Anterior cingulate cortex (tissue), 58 donors: ENCODE results near the gene SSU72.

Experiments used
- DNase-seq, 58 donors: peaks; one replicate each; lab custom pipeline; 2025; lab: John Stamatoyannopoulos, UW

SSU72 gene

DNA sequence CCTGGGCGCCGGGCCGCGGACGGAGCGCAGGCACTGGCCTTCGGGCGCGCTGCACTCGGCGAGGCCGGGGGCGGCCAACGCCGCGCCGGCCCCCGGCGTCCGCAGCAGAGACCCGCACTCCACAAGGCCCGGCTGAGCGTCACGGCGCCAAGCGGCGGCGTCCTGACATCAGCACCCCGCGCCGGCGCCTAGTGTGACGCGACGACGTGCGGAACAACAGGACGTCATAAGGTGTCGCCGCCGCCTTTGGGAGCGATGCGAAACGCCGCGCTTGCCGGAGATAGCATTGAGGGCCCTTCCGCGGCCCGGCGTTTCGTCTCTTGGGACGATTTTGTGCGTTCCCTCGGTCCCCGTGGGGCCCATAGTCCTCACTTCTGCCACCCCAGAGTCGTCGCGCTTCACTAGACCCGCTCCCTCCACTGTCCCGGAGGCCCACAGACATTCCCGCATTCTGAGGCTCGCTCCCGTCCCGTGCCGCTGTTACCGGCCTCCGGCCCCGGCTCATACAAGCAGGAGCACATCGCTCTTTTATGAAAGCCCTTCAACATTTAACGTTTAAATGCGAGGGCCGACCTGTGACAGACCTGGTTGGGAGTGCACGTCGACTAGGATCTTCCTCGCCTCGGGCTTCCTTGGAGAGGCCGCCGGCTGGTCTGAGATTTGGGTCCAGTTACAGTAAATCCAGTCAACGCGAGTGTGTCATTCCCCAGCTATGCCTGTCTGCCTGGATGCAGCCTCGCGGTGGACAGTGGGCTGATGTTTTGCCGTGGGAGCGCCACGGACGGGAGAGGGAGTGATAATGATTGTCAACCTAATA is at the start of gene SSU72:
Gene SSU72 (minus strand): TSS at position 143 of the 817 bp plus-strand sequence. CDS start 306 bp downstream, outside the sequence.
- peak in 57 of 58 donors; percentile 34 to 91 (median 82) for DNase-seq

DNA sequence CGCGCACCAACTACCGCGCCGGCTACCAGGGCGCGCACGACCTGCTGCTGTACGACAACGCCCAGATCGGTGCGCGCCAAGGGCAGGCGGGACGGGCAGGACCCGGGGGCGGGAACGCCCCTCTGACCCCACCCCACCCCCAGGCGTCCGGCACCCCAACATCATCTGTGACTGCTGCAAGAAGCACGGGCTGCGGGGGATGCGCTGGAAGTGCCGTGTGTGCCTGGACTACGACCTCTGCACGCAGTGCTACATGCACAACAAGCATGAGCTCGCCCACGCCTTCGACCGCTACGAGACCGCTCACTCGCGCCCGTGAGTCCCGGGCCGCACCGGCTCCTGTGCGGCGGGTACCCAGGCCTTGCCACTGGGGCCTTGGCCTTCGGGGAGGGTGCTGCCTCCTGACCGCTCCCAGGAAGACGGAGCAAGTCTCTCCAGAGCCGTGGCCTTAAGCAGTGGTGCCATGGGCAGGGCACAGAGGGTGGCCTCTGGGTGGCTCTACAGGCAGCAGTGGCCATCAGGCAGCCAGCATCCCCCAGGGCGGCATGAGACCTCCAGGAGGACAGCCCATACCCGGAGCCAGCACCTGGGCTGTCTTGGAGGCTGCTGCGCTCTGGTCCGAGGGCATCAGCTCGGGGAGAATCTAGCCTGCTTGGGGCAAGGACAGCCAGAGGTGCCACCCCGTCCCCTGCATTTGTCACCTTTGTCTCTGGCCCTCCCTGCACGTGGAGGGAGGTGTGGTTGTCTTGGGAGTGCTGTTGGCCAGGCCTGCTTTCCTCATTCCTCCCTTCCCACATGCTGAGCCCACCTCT is 49.2 kb upstream of the SSU72 start:
- DNase-seq: no peak

DNA sequence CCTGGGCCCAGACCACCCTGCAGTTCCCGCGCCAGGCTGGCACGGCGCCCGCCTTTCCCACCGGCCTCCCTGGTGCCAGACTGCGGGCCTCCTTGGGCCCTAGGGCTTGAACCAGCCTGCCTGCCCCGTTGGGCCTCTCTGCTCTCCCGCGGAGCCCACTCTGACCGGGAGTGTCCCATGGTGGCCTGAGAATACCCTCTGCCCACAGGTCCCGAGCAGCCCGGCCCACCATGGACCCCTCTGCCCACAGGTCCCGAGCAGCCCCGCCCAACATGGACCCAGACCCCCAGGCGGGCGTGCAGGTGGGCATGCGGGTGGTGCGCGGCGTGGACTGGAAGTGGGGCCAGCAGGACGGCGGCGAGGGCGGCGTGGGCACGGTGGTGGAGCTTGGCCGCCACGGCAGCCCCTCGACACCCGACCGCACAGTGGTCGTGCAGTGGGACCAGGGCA is 48.5 kb upstream of the SSU72 start:
- no peak for DNase-seq

DNA sequence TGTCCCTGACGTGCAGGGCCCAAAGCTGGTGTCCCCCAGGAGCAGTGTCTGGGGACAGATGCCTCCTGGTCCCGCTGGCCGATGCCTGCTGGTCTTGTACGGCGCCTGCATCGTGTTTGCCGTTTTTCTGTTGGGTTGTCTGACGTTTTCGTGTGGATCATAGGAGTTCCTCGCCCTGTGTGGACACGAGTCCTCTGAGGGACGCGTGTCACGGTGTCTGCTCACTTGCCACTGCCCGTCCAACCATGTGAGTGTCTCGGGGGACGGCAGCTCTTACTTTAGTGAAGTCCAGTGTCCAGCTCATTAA is 48.1 kb upstream of the SSU72 start:
- DNase-seq: no peak

DNA sequence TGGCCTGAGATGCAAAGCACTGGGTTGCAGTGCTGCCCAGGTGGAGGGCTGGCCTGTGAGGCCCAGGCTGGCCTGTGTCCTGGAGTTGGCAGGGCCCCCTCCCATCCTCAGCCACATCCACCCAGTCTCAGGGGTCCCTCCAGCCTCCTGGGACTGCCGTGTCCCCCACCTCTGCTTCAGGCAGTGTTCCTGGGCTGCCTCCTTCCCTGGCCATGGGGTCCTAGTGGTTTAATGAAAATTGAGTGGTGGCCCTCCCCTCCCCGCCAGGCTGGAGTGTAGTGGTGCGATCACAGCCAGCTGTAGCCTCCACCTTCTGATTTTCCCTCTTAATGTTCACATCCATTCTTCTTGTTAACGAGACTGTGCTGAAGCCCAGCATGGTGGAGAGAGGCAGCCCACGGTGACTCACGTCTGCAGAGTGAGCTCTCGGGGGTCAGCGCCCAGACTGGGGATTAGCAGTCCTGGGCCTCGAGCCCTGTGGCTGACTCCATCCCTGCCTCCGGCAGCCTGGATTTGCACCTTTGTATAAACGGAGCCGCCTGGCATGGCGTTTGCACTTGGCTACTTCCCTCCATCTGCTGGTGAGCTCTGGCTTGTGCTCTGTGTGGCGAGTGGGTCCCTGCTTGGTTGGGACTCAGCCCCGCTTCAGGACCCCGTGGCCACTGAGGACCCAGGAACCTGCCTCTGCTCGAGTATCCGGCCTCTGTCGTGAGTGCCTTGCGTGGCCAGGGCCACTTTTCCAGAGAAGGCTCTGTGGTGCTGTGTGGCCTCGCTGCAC is 47.5 kb upstream of the SSU72 start:
- no peak for DNase-seq

DNA sequence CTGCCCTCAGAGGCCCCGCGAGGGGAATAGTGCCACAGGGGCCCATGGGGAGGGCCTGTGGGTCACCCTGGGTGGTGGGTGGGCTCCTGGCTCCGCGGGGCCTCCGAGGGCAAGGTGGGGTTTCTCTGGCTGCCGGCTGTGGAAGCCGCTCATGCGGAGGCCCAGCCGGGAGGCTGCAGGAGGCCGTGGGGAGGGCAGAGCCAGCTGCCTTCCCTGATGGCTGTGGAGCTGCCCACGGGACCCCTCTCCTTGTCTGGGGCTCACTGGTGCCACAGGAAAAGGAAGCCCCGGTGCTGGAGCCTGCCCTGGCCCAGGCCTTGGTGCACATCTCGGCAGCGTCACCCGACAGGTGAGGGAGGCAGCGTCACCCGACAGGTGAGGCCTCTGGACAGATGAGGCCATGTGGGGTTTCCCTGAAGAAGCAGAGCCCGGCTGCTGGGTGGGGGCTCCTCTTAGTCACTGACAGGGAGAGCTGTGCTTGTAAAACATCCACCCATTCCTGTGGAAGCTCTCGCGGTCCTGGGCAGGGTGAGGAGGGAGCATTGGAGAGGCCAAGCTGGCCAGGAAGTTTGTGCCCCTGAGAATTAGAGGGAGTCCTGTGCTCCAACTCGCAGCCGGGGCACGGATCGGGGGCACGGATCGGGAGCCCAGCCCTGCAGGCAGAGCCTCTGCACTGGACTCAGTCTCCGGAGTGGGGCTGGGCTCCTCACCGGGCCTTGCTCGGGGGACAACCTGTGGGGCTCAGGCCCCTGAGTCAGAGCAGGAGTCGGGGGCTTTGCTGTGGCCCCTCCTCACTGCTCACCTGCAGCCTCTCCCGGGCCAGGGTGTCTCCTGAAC is 46.7 kb upstream of the SSU72 start:
- DNase-seq: no peak

DNA sequence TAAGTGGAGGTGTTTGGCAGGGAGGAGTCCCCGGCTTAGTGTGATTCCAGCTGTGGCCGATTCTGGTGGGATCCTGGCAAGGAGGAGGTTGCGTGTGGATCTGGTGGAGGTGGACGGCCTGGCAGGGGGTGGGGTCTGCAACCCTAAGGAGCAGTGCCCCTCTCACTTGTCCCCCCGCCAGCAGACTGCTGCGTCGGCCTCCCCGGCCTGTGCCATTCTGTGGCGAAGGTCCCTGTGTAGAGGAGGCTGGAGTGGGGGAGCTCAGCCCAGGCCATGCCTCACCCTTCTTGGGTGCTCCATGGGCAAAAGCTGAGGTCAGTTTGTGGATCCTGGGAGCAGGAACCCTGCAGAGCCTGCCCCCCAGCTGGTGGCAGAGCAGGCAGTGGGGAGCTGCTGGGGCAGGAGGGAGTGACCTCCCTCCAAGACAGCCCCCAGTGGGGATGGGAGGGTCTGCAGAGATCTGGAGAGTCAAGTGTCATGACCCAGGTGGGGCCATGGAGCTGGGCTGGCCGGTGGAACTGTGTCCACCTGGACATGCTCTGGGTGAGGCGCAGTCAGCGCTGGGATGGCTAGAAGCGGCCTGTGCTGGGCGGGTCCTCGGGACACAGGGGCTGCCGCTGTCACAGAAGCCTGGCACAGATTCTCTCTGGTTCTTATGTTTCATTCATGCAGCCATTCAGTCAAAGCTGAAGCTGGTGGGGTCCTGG is 45.9 kb upstream of the SSU72 start:
- DNase-seq: no peak

DNA sequence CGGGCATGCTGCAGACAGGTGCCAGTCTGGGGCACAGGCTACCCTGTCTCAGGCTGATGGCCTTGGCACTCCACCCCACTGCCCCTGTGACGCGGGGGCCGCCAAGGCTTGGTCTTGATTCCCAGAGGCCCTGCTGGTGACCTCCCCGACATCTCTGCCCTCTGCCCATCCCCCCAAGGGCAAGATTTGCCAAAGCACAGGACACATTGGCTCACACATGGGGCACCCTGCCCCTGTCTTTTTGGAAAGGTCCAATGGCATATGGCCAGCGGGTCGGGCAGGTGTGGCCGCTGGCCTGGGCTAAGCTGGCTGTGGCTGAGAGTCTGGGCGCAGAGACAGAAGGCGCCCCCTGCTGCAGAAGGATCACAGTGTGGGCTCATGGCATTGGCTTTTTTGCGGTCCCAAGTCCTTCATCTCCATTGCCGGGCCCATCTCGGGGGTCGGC is 45.3 kb upstream of the SSU72 start:
- no peak for DNase-seq

DNA sequence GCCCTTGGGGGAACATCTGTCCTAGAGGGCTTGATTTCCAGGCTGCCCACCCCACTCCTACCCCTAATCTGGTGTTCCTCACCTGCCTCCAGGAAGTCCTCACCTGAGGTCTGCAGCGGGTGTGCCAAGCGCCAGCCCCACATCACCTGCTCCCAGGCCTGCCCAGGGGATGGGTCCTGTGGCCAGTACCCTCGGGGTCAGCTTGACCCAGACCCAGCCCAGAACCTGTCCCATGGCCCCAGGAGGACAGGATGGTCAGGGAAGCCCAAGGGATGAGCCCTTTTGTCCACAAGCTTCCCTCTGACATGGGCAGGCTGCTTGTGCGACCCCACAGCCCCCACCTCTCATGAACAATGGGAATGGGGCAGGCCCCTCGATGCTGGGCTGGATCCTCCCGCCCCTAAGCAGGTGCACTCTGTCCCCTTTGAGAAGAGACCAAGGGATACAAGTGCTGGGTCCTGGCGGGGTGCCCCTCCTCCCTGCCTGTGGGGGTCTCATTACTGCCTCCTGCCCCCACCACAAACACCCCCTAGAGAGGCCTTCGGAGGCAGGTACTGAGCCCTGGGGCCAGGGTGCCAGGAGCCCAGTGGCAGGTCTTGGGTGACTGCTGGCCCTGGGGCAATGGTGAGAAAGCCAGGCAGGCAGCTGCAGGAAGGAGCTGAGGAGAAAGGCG is 43.9 kb upstream of the SSU72 start:
- no peak for DNase-seq

DNA sequence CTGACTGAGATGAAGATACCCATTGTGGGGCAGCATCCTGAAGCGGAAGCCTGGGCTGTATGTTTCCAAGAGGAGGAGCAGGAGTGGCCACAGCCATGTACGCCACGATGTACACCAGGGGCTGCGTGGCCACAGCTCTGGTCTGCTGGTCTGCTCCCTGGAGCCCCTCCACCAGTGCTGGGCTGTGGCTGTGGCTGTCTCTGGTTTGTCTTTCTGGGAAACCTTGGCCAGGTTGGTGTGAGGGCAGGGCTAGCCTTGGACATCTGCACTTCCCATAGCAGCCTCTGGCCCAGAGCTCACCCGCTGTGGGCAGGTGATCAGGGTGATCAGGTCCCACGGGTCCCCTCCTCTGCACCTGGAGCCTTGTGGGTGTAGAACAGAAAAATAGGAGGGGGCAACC is 43.3 kb upstream of the SSU72 start:
- no peak for DNase-seq

DNA sequence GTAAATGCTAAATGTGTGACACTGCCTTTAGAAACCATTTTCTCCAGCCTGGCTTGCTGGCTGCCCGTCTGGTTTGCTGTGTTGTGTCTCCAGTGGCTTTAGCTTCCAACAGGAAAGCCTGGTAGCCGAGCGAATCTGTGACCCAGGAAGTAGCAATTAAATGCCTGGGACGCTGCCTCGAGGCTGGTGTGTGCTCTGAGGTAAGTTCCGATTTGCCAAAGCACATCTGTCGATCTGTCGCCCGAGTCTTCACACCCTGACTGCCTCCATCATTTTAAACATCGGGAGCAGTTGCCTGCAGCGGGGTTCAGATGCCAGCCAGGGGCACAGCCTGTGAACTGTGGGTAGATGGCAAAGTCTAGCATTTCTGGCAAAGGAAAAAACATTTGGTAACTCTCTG is 42.9 kb upstream of the SSU72 start:
- DNase-seq: no peak

DNA sequence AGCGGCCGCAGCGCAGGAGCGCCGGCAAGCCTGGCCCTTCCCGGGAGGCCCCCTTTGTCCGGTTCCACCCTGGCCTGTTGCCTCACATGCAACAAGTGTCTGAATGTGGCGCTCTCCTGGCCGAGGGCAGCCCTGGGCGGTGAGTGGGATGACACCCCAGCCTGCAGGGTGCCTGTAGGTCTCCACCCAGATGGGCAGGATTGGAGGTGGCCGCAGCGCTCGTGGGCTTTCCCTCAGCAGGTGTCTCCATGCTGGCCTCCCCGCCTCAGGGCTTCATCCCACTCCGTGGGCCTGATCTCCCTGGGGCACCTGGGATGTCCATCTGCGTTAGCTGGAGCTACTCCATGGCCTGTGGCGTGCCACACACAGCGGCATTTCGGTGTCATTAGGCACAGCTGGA is 42.2 kb upstream of the SSU72 start:
- no peak for DNase-seq

DNA sequence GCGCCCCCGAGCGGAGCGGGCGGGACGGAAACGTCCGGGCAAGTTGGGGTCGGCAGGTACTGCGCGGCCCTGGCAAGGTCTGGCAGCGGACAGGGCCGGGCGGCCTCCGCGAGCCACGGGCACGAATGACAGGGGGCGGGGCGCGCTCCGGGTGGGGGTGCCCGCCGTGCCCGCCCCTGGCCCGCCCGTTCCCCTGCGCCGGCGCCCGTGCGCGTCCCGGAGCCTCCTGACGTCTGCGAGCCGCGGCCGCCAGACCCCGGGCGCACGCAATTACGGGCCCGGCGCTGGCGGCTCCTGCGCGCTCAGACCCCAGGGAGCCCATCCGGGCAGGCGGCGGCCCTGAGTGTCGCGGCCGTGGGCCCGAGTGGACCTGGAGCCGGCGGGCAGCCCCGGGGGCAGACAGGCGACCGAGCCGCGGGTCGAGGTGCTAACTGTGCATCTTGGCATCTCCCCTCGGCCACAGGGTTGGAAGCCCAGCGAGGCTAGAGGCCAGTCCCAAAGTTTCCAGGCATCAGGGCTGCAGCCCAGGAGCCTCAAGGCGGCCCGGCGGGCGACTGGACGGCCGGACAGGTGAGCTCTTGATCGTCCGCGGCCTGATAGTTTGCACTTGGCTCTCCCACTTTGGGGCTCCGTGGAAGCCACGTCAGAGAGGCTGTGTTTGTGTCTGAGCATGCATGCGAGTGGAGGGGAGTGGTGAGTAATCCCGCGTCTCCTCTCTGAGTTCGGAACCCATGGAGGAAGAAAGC is 41.6 kb upstream of the SSU72 start:
- peak in 7 of 58 donors; percentile 26 to 67 (median 44) for DNase-seq

DNA sequence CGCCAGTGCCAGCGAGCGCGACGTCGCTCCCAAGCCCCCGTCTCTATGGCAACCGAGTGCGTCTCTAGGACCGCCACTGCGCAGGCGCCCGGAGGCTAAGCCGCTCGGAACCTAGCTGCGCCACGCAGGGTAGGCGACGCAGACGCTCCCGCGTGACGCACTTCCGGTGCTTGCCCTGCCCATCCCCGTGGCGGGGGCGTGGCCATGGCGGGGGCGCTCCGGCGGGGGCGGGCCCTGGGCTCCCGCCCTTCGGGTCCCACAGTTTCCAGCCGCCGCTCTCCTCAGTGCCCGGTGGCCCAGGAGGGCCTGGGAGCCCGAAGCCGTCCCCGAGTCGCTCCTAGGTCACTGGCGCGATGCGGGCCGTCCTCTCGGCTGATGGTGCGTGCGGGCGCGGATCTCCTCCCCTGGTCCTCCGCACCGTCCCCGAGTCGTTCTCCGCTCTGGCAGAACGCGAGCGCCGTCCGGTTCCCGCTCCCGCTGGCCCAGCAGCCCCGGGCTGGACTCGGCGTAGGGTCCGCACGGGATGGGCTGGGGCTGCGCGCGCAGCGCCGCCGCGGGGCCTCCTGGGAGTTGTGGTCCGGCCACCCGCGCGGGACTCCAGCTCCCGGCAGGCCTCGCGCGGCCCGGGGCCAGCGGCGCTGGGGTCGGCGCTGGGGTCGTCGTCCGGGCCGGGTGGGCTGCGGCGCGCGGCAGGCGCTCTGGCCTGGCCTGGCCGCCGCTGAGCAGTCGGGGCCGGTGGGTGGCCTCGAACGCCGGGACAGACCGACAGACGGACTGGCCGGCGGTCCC is 40.8 kb upstream of the SSU72 start, which contains the start of gene MIB2:
Gene MIB2 (plus strand): TSS at position 245 of the 789 bp plus-strand sequence. CDS start 7,953 bp downstream, outside the sequence.
- DNase-seq: peak; percentile 57 to 97 (median 95)

DNA sequence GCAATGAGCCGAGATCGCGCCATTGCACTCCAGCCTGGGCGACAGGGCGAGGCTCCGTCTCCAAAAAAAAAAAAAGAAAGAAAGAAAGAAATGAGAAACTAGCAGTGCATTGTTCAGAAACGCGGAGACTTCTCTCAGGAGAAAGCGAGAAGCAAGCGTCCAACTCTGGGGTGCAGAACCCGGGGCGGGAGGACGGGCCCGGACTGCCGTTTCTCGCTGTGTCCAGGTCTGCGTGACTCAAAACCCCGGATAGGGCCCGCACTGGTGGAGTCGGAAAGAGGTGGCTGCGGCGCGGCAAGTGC is 40.2 kb upstream of the SSU72 start:
- DNase-seq: no peak

DNA sequence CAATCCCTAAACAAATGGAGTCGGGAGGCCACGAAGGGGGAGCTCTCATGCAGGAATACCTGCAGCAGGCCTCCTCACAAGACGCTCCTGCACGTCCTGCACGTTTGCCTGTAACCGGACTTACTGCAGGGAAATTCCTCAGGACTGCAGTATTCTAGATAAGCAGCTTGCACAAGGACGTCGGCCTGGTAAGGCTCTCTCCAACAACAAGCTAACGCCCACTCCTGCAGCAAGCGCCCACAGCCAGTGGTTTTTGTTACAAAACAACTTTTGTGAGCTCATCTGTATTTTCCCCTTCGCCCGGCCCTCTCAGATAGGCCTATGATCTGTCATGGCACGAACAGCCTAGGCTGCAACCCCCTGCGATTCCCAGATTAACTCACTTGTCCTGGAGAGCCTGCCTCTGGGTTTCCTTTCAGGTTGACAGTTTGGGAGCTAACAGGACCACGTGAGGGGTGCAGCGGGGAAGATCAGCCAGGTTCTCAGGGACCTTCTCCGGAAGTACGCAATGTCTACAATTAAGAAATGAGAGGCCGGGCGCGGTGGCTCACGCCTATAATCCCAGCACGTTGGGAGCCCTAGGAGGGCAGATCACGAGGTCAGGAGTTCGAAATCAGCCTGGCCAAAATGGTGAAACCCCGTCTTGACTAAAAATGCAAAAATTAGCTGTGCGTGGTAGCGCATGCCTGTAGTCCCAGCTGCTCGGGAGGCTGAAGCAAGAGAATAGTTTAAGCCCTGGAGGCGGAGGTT is 39.7 kb upstream of the SSU72 start:
- DNase-seq: peak in 12 of 58 donors; percentile 6 to 73 (median 31)
